ENCODE results near the gene PLP1.

PLP1 gene

DNA sequence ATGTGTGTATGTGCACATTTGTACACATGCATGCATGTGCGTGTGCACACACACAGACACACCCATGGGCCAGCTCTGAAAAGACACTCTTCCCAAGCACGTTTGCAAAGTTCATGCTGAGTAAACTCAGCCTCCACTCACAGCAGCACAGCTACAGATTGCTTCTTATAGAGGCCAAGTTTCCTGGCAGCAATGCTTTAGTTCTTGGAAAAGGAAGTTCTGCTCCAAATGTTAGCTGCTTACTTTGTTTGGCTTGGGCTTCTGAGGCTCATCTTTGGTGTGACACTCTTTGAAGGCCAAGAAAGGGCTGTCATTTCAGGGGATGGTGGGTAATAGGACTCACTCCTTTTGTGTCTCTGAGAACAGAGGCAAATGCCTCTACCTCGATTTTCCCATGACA lies 6.6 kb downstream of the PLP1 start:
- TF ChIP-seq, protein P1, sequence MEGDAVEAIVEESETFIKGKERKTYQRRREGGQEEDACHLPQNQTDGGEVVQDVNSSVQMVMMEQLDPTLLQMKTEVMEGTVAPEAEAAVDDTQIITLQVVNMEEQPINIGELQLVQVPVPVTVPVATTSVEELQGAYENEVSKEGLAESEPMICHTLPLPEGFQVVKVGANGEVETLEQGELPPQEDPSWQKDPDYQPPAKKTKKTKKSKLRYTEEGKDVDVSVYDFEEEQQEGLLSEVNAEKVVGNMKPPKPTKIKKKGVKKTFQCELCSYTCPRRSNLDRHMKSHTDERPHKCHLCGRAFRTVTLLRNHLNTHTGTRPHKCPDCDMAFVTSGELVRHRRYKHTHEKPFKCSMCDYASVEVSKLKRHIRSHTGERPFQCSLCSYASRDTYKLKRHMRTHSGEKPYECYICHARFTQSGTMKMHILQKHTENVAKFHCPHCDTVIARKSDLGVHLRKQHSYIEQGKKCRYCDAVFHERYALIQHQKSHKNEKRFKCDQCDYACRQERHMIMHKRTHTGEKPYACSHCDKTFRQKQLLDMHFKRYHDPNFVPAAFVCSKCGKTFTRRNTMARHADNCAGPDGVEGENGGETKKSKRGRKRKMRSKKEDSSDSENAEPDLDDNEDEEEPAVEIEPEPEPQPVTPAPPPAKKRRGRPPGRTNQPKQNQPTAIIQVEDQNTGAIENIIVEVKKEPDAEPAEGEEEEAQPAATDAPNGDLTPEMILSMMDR (IDR thresholded peaks at IDR 0.05): no peak

DNA sequence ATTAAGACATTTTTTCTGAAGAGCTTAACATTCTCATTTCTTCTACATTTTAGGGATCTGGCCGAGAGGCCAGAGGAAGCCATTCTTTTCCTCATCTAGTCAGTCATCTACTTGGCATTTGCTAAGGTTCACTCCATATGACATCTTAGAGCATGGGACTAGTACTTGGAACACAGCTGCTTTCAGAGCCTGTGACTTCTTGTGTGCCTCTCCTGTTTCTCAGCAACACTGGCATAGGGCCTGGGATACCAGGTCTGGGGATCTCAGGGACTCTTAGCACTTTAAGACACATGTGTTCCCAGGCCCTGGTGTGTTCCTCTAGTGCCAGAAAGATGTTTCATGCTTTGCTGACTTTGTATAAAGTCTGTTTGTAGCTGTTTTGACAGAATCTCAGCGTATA lies 7.3 kb downstream of the PLP1 start:
- TF ChIP-seq, protein P1 (IDR thresholded peaks at IDR 0.05): no peak

DNA sequence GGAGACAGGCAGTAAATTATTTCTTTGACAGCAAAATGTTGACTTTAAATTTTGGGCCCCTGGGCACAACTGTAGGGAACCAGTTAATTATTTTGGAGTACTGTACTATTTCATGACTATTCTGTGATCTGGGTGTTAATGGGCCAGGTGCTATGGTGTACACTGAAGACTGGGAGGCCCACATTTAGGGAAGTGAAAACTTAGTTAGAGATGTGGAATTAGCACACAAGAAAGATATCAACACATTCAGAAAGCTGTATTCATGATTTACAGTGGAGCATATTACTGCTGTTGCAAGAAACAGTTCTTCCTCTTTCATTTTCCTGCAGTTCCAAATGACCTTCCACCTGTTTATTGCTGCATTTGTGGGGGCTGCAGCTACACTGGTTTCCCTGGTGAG lies 12.4 kb downstream of the PLP1 start:
- TF ChIP-seq, protein P1 (IDR thresholded peaks at IDR 0.05): no peak

DNA sequence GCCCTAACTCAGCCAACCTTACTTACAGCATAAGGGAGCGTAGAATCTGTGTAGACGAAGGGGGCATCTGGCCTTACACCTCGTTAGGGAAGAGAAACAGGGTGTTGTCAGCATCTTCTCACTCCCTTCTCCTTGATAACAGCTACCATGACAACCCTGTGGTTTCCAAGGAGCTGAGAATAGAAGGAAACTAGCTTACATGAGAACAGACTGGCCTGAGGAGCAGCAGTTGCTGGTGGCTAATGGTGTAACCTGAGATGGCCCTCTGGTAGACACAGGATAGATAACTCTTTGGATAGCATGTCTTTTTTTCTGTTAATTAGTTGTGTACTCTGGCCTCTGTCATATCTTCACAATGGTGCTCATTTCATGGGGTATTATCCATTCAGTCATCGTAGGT lies 14.6 kb downstream of the PLP1 start:
- TF ChIP-seq, protein P1 (IDR thresholded peaks at IDR 0.05): no peak

DNA sequence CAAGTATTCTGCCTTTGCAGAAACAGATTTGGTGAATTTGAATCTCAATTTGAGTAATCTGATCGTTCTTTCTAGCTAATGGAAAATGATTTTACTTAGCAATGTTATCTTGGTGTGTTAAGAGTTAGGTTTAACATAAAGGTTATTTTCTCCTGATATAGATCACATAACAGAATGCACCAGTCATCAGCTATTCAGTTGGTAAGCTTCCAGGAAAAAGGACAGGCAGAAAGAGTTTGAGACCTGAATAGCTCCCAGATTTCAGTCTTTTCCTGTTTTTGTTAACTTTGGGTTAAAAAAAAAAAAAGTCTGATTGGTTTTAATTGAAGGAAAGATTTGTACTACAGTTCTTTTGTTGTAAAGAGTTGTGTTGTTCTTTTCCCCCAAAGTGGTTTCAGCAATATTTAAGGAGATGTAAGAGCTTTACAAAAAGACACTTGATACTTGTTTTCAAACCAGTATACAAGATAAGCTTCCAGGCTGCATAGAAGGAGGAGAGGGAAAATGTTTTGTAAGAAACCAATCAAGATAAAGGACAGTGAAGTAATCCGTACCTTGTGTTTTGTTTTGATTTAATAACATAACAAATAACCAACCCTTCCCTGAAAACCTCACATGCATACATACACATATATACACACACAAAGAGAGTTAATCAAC lies 15.3 kb downstream of the PLP1 start:
- TF ChIP-seq, protein P1 (IDR thresholded peaks at IDR 0.05): no peak

DNA sequence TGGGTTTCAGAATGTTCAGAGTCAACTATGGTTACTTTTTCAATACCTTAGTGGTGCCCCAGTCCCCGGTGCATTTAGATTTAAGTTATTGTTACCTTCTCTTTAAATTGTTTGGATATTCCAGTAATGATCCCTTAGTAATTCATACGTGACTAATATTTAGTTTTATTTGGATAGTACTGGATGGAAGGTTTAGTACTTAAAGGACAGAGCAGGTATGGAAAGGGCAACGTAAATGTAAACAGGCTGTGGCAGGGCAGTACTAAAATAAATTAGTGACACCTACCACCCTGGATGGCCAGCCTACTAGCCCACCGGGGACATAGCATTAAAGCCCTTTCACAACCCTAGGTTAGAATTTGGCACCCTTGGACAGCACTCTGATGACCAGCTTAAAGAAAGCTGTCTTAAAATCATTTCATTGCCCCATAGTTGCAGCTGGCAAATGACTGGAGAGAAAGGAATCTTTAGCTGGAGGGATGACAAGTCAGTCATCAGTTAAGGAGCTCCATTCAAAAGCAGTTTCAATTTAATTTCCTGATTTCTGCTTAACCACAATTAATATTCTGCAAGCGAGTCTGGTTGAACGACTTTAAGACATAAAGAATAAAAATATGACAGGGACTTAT lies 16.4 kb downstream of the PLP1 start:
- TF ChIP-seq, protein P1 (IDR thresholded peaks at IDR 0.05): no peak

DNA sequence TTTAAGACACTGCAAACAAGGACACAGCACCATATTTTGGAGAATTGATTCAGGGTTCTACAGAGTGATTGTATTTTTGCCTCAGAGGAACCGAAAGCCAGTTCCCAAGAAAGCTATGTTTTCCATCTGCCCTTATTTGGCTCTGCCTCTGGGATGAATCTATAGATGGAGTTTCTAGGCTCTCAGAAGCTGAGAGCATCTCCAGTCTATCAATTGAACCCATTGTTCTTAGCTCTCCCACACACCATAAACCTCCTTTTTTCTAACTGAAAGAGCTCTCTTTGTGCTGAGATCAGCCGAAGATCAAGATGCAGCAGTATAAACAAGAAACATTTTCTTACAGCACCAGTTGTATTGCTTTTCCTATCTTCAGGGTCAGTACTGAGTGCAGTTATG lies 16.9 kb downstream of the PLP1 start:
- TF ChIP-seq, protein P1 (IDR thresholded peaks at IDR 0.05): no peak

All from LNCAP (cell line).